NK-92 treated with Interleukin-12 subunit alpha and Interleukin-12 subunit beta, amount 100 ng/mL, for 24 hours (cell line): Measurements from ENCODE around the gene ZSCAN1.

Experiments used
- DNase-seq: peaks from one replicate; lab custom pipeline; 2025; lab: John Stamatoyannopoulos, UW

The ZSCAN1 gene

GRCh38 chr19:58040751-58041525 lies 7.1 kb downstream of the ZSCAN1 start:
- DNase-seq = no peak

- no peak for DNase-seq
Observed at GRCh38 chr19:58042495-58043340, 8.9 kb downstream of the ZSCAN1 start.

GRCh38 chr19:58044391-58044790 lies 10.6 kb downstream of the ZSCAN1 start:
- no peak for DNase-seq

GRCh38 chr19:58044886-58045285 lies 11.1 kb downstream of the ZSCAN1 start:
- DNase-seq = no peak

DNA sequence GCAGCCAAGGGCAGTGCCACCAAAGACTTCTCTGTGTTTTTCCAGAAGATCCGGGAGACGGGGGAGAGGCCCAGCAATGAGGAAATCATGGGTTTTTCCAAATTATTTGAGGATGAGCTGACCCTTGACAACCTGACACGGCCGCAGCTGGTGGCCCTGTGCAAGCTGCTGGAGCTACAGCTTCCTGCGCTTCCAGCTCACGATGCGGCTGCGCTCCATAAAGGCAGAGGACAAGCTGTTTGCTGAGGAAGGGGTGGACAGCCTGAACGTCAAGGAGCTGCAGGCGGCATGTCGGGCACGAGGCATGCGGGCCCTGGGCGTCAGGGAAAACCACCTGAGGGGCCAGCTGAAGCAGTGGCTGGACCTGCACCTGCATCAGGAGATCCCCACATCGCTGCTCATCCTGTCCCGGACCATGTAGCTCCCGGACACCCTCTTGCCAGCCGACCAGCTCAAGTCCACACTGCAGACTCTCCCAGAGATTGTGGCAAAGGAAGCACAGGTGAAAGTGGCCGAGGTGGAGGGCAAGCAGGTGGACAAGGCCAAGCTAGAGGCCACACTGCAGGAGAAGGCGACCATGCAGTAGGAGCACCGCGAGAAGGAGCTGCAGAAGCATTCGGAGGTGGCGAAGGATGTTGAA lies 11.7 kb downstream of the ZSCAN1 start:
- no peak for DNase-seq

DNA sequence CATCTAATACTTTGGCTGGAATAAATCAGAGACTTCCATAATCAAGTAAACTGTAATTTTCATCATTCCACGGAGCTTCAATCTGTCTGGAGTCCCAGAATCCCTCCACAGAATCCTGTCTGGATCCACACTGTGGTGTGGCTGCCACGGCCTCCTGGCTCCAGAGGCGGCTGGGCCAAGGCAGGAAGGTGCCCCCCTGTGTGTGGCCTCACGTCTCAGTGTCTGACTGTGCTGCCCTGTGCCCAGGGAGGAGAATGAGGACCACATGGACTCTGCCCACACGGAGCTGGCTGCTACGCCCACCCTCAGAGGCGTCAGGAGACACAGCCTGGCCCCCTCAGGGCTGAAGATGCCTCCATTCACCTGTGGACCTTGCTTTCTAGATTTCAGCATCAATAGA lies 13.0 kb downstream of the ZSCAN1 start:
- DNase-seq = no peak

DNA sequence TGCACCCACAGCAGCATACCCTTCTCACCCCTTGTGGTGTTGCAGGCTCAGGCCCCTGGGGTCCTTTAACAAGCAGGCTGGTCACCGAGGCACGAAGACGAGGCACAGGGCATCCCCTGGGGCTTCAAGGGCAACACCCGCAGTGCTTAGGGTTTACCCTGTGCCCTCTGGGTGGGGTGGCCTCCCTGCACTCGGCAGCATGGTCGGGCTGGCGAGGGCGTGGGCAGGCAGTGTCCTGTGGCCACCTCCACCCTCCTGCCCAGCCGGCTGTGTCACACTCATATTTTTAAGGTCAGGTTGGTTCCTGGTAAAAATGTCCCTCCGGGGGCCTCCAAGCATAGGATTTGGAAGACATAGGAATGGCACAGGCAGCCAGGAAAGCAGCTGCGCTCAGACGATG lies 13.8 kb downstream of the ZSCAN1 start:
- DNase-seq = no peak

GRCh38 chr19:58052256-58052655 lies 18.4 kb downstream of the ZSCAN1 start:
- DNase-seq = no peak

GRCh38 chr19:58053480-58054156 lies 19.8 kb downstream of the ZSCAN1 start:
- no peak for DNase-seq

- DNase-seq = no peak
Observed at GRCh38 chr19:58054901-58055874, 21.4 kb downstream of the ZSCAN1 start.

- no peak for DNase-seq
Observed at GRCh38 chr19:58056261-58056660, 22.4 kb downstream of the ZSCAN1 start.

GRCh38 chr19:58056861-58057260 lies 23.0 kb downstream of the ZSCAN1 start:
- DNase-seq = no peak

GRCh38 chr19:58058467-58058866 lies 24.6 kb downstream of the ZSCAN1 start:
- DNase-seq = no peak

DNA sequence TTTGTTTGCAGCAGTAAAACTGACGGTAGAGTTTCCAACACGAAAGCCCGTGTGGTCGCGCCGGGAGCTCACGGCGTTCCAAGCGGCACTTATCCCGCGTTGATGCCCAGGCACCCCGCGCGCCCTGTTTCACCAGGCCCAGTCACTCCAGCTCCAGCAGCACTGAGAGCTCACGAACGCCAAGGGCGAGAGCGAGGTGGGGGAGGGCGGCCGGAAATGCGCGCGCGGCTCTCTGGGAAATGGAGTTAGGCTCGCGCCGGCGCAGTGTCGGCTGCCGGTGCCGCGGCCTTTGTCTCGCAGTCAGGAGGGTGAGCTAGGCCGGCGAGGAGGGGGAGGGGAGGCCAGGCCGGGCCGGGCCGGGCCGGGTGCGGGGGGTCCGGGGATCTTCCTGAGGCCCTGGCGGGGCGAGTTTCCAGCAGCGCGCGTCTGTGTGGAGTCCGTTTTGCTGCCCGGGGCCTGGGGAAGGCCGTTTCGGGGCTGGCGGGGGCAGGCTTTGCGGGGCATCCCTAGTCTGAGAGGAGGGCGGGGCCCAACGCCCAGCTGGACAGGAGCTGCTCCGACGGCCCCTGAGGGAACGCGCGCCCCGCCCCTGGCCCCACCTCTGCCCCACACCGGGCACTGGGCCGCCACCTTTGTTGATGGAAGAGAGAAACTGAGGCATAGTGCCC lies 25.3 kb downstream of the ZSCAN1 start, which contains the start of gene ZNF135:
ZNF135 (plus strand) TSS at position 280 of the 668 bp plus-strand sequence. CDS start 721 bp downstream, outside the sequence.
- no peak for DNase-seq

- DNase-seq = no peak
Observed at GRCh38 chr19:58059671-58060078, 25.9 kb downstream of the ZSCAN1 start.

DNA sequence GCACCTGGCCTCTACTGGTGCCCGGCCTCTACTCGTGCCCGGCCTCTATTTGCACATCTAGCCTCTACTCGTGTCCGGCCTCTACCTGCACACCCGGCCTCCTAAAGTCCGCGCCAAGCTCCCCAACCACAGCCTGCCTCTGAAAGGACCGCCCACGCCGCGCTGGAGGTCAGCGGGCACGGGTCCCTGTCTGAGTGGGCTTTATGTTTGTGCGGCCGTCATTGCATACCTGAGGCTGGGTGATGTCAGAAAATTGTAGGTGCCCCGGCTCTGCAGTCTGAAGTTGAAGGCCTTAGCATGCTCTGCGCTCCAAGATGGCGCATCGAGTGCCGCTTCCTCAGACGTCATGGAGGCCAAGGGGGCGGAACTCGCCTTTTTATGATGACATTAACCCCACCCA lies 26.4 kb downstream of the ZSCAN1 start:
- DNase-seq = no peak

GRCh38 chr19:58063712-58064111 lies 29.9 kb downstream of the ZSCAN1 start:
- DNase-seq = no peak

DNA sequence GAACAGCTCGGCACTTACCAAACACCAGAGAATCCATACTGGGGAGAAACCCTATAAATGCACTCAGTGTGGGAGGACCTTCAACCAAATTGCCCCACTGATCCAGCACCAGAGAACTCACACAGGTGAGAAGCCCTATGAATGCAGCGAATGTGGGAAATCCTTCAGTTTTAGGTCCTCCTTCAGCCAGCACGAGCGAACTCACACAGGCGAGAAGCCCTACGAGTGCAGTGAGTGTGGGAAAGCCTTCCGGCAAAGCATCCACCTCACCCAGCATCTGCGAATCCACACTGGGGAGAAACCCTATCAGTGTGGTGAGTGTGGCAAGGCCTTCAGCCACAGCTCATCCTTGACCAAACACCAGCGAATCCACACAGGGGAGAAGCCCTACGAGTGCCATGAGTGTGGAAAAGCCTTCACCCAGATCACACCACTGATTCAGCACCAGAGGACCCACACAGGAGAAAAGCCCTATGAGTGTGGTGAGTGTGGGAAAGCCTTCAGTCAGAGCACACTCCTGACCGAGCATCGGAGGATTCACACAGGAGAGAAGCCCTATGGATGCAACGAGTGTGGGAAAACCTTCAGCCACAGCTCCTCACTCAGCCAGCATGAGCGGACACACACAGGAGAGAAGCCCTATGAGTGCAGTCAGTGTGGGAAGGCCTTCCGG lies 33.6 kb downstream of the ZSCAN1 start:
- no peak for DNase-seq

GRCh38 chr19:58079792-58080191 lies 46.0 kb downstream of the ZSCAN1 start:
- DNase-seq = no peak

- DNase-seq = no peak
Observed at GRCh38 chr19:58083021-58083420, 49.2 kb downstream of the ZSCAN1 start.
